Measurements from ENCODE around the gene TRIOBP. TPM values are rescaled to one million over a fixed set of nuclear protein-coding genes. Genes with fewer than 3 reads are reported as not detected.

TRIOBP gene
- 35.7 TPM for total RNA-seq

GRCh38 chr22:37696657-37697537, at the start of gene TRIOBP:
Gene TRIOBP (plus strand): TSS chr22:37697048. CDS start chr22:37701366, 4,318 bp downstream.

GRCh38 chr22:37658133-37659065, 38.4 kb upstream of the TRIOBP start, which contains the start of gene PDXP:
Gene PDXP (plus strand): TSS chr22:37658723. CDS start chr22:37658783, 60 bp downstream.

GRCh38 chr22:37674951-37675929, 21.6 kb upstream of the TRIOBP start, which contains the start of gene LGALS1:
Gene LGALS1 (plus strand): TSS chr22:37675636. CDS start chr22:37675703, 67 bp downstream.

GRCh38 chr22:37686002-37686982, 10.6 kb upstream of the TRIOBP start, which contains the start of gene NOL12:
Gene NOL12 (plus strand): TSS chr22:37686343. CDS start chr22:37686393, 50 bp downstream.

GRCh38 chr22:37807410-37808293, 110.8 kb downstream of the TRIOBP start, which contains the start of gene GCAT:
Gene GCAT (plus strand): TSS chr22:37807934. CDS start chr22:37807968, 34 bp downstream.

GRCh38 chr22:37823134-37823985, 126.5 kb downstream of the TRIOBP start, which contains the start of gene GALR3:
Gene GALR3 (plus strand): TSS chr22:37823382. CDS start chr22:37823407, 25 bp downstream.

Small RNAs within 50 kb of the gene (small RNA-seq; reads per million reads assigned to genes)
- gene RN7SL385P (ENCODE audit: low replicate concordance) = not detected

Other genes with a start within 250 kb of the TRIOBP start
- 3.4 TPM for gene MFNG, start 210.7 kb upstream of the TRIOBP start, total RNA-seq
- 2.2 TPM for gene CARD10, start 177.6 kb upstream of the TRIOBP start, total RNA-seq
- 2.5 TPM for gene CDC42EP1, start 136.6 kb upstream of the TRIOBP start, total RNA-seq
- gene LGALS2, start 117.0 kb upstream of the TRIOBP start, total RNA-seq = not detected
- gene GGA1, start 88.2 kb upstream of the TRIOBP start, total RNA-seq = 70.4 TPM
- 0.94 TPM for gene SH3BP1, start 57.4 kb upstream of the TRIOBP start, total RNA-seq
- gene PDXP, start 38.3 kb upstream of the TRIOBP start, total RNA-seq = 42.6 TPM
- gene LGALS1, start 21.4 kb upstream of the TRIOBP start, total RNA-seq = 69.8 TPM
- gene NOL12, start 10.7 kb upstream of the TRIOBP start, total RNA-seq = 16.3 TPM
- gene GCAT, start 110.9 kb downstream of the TRIOBP start, total RNA-seq = 7.5 TPM
- gene GALR3, start 126.3 kb downstream of the TRIOBP start, total RNA-seq = not detected
- 26.3 TPM for gene ANKRD54, start 147.3 kb downstream of the TRIOBP start, total RNA-seq
- gene EIF3L, start 152.4 kb downstream of the TRIOBP start, total RNA-seq = 599 TPM
- gene MICALL1, start 209.2 kb downstream of the TRIOBP start, total RNA-seq = 38.8 TPM